HG03097 (cell line): Measurements from ENCODE around the gene PTPRG.

Experiments
- ATAC-seq: cut with Tn5 transposase; IDR thresholded peaks from one replicate; pipeline ENCODE4 v1.9.1; 2021; ENCODE audit not compliant: unreplicated experiment, low FRiP score

Gene PTPRG

DNA sequence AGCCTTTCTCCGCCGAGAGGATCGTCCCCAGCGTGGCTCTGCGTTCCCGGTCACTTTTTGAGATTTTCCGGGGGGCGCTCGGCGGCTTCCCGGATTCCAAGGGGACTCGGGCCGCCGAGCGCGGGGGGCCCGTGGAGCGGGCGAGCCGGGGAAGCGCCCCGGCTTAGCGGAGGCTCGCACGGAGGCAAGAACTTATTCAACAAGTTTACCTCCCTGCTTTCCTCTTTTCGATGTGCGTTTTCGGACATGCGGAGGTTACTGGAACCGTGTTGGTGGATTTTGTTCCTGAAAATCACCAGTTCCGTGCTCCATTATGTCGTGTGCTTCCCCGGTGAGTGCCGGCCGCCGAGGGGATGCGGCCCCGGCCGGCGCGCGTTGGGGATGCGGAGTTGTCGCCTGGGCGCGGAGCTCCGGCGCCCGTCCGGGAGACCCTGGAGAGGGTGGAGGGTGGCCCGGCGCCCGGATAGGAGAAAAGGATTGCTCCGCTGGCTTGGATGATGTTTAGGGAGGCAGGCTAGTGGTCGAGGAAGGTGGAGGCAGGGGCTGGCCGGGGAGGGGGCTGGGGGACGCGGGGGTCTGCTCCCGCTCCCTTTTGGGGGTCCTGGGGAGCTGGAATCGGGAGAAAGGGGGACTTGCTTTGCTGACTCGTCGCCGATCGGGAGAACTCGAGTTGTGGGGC is 810 bp downstream of the PTPRG start:
- no peak for ATAC-seq

DNA sequence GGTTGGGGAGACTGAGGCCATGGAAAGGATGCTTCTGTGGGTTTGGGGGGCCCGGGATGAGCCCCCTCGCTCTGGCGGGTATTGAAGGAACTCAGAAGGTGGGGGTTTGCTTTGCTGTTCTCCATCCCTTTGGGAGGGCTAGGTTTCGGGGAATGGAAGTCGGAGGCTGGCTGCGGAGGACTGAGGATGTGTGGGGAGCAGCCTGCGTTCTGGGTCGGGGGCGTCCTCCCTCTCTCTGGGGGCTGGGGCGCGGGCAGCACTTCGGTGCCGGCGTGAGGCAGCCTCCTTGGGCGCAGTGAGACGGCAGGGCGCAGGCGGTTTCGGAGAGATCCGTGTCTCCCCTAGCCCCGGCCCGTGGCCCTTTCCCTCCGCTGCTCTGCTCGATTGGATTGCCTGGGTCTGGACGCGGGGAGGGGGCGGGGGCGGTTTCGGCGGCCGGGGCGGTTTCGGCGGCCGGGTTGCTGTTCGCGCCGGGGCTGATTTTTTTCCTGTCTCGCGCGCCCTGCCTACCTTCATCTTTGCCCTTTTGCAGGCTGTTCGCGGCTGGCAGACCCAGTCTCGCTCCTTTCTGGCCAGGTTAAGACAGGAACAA is 1.4 kb downstream of the PTPRG start:
- no peak for ATAC-seq

DNA sequence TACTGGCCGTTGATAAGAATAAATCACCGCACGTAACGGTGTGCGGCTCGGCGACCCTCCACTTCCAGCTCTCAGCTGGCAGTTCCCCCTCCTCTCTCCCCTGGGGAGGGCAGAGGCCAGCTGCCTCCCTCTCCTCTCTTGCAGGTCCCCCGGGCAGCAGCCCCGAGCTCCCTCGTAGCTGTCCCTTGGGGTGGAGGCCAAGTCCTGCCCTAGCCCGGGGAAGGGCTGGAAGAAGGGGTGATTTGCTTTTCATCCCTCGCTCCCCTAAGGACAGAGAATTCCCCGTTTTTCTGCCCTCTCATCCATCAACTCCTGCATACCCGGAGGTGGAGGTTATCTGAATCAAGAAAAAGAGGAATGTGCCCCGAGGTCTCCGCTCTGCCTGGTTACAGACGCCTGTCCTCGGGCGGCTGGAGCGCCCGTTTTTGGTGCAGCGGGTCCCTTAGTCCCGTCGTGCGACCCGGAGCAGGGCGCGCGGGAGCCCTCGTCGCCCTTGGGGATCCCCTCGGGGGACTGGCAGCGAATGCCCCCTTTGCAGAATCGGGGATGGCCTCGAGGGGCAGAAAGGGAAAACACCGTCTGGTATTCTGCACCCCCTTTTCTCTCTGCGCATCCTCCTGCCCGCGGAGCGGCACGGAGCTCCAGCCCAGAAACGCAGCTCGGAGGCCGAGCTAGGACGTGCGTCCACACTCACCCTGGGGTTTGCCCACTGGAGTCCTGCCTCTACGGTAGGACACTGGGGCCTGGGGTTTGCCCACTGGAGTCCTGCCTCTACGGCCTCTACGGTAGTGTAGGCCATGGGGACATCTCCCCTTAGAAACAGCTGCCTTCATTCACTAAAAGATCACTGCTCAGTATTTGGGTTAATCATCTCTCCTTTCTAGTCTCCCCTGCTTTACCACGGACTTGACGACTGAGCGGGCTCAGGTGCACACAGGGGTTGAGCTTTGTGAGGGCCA is 2.2 kb downstream of the PTPRG start:
- no peak for ATAC-seq

DNA sequence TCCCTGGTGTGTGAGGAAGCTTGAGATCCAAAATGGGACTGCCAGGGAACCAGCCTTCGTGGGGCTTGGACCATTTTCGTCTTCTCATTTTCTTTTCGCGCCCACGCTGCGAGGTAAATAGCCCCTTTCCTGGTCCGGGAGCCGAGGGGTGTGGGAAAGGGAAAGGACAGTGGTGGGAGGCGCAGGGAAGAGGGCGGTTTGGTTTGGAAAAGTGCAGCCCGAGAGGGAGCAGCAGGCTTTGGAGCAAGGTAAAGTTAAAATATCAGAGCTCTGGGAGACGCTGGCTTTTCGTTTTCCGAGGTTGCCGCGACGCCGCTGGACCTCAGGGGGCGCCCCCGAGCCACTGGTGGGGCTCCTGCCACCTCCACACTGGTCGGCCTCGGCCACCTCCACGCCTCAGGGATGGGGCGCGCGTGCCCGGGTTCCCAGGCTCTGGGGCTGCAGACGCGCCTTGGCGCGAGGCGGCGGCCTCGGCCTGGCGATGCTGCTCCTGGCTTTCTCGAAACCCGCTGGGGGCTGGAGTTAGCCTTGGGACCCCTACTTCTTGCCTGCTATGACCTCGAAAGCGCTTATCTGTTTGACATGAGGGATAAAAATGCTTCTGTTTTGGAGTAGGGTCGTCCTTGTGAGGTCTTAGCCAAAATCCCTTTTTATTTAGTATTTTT is 3.2 kb downstream of the PTPRG start:
- ATAC-seq: no peak

DNA sequence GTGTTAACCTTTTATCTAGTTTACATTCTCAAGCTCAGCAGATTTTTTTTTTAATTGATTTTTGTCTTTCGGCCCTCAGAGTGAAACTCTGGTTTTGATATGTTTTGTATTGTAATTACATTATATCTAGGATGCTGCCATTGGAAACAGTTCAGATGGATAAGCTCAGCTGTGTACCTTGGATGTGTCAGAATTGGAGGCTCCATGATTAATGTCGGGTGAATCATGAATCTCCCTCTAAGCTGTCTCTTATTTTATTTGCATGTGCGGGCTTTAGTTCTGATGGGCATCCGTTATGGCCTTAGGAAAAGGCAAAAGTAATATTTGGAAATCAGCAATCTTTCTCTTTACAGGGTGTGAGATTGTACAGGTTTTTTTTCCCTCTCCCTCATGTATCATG is 4.2 kb downstream of the PTPRG start:
- ATAC-seq: no peak

GRCh38 chr3:61568127-61568526 is 6.8 kb downstream of the PTPRG start:
- no peak for ATAC-seq

DNA sequence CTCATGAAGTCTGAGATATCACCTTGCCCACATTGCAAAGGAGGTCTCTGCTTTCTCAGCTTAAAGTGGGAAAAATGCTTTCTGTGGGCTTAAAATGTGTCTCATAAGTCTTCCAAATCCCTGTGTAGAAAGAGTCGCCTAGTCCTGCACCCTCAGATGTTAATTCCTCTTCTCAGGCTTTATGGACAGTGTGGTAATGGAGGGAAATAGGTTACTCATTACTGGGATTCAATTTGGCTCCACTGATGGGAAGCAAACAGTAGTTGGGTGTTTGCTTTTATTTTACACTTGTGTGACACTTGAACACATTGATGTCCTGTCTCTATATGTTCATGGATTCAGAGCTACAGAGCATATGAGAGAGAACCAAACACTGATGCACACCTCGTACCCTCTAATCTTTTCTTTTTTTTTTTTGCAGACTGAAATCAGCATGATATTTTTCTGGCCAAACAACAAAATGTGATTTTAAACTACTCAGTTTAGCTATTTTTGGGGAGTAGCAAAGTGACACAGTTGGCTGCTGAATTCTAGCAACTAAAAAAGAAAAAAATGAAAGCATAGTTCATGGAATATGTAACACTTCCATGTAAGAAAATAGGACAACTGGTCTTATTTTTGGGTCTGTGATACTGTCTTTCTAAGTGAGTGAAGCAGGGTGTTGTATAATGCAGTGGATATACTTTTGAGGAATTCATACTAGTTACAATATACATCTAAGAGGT is 8.6 kb downstream of the PTPRG start:
- no peak for ATAC-seq

- no peak for ATAC-seq
Measured at GRCh38 chr3:61570813-61571212, 9.4 kb downstream of the PTPRG start.

GRCh38 chr3:61571516-61572336 is 10.4 kb downstream of the PTPRG start:
- no peak for ATAC-seq

- no peak for ATAC-seq
Measured at GRCh38 chr3:61572879-61573278, 11.5 kb downstream of the PTPRG start.

DNA sequence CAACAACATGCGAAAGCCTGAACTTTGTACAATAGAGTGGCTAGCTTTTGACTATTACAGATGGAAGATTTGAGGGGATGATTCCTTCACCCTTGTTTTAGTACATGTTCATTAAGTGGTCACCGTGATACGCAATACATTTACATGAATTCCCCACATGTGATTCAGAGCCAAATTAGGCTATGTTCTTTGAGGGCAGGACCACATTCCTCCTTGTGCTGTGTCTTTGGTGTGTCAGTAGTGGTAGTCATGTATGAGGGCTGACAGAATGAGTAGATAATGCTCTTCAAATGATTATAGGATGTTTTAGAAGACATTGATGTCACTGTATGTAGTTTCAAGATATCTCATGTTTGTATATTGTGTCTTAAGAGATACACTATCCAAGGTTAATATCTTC is 12.1 kb downstream of the PTPRG start:
- ATAC-seq: no peak

DNA sequence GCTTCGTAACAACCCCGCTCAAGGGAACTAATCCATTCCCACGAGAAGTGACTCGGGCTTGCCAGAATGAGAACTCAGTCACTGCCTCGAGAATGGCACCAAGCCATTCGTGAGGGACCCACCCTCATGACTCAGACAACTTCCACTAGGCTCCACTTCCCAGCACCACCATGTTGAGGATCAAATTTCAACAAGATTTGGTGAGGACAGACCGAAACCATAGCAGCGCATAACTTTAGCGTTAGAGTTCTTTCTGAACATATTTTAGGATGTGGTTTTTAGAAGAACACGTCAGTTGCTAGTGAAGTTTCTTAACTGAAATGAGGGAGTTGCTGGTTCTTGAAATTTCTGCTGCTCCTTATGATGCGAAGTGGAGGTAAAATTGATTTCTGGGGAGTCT is 13.5 kb downstream of the PTPRG start:
- ATAC-seq: no peak

DNA sequence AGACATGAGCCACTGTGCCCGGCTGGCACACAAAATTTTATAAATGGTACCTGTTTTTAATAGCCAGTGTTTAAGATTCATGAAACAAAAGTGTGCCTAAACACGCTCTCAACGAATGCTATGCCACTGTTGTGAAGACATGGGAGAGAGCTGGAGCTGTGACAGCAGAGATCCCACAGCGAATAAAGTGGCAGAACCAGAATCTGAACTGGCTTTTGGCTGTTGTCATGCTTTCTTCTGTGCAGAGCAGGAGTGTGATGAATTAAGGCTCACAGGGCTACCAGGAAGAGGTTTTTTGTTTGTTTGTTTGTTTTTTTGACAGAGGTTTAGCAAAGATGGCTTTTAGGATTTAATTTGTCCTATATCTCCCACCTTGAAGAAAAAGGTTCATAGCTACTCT is 14.5 kb downstream of the PTPRG start:
- ATAC-seq: no peak

GRCh38 chr3:61577760-61578159 is 16.4 kb downstream of the PTPRG start:
- no peak for ATAC-seq

GRCh38 chr3:61578667-61579367 is 17.4 kb downstream of the PTPRG start:
- no peak for ATAC-seq

GRCh38 chr3:61579685-61580084 is 18.3 kb downstream of the PTPRG start:
- no peak for ATAC-seq

DNA sequence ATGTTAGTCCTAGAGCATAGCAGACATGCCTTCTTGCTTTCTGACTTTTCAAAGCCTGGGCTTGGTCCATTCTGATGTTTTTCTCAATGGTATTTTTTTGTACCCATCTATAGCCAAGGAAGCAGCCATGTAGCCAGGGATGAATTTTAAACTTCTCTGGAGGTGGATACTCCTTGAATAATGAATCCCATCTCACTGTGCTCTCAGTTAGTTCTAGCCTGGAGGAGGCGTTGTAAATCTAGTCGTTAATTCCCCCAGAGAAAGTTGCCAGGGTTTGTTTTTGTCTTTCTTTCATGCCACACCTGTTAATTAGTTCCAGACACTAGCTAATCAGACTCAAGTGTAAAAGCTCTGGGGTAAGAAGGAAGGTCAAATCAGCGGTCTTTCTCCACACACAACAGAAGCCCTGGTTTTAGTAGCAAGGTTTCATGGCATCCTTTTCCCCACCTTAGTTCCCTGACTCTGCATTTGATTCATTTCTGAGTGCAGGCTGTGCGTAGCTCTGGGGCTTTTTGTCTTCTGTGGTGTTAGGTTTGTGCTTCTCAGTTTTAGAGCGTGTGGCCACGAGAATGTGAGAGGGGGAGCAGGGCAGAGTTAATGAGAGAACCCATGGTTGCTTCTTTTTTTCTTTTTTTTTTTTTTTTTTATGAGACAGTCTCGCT is 19.7 kb downstream of the PTPRG start:
- no peak for ATAC-seq

DNA sequence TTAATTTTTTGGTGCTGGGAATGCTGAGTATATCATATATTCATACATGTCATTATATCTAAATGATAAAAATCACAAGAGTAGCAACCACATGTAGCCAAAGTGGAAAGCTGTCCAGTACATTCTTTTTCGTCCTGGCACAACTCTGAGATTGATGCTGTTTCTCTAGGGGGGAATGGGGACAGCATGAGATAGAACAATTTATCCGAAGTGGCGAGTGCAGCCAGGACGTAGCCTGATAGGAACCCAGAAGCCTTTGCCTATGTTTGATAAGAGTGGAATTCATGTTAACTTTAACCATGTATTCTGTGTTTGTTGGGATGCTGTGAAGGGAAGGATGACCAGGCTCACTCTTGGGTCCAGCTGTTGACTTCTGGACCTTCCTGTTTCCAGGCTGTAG is 20.9 kb downstream of the PTPRG start:
- no peak for ATAC-seq
